ENCODE results near the gene TMEM53.

The TMEM53 gene

DNA sequence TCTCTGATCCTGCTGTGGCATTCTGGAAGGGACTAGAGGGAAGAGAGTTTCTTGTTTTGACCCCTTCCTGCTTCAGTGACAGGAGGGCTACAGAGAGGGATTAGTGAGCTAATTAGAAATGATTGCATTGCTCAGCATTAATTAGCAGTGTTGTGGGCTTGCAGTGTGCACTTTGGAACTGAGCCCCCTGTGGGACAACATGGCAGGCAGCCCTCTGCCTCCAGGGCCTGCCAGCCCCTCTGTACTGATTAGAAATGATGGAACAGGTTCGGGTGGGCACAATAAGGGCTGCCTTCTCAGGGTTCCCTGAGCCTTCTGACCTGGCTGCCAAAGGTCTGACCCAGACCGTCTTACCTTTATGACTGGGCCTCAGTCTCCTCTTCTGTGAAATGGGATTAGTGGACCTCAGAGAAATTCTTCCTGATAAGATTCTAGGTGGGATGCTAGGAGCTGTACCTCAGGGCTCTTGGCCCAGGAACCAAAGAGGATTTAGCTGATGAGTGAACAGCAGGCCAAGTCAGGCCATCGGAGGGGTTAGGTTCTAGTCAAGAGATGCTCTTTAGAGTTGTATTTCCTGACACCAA lies 39.6 kb downstream of the TMEM53 start (continued):
- TF ChIP-seq ZNF239 (tag by site-specific recombination; IDR thresholded peaks at IDR 0.05) = no peak
- no peak for TF ChIP-seq WT1 (tag by site-specific recombination; IDR thresholded peaks at IDR 0.05)
- no peak for TF ChIP-seq ZFHX2 (tag by site-specific recombination; conservative IDR thresholded peaks at IDR 0.05)
- TF ChIP-seq, protein P1, sequence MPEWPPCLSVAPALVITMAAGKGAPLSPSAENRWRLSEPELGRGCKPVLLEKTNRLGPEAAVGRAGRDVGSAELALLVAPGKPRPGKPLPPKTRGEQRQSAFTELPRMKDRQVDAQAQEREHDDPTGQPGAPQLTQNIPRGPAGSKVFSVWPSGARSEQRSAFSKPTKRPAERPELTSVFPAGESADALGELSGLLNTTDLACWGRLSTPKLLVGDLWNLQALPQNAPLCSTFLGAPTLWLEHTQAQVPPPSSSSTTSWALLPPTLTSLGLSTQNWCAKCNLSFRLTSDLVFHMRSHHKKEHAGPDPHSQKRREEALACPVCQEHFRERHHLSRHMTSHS (tag by site-specific recombination; IDR thresholded peaks at IDR 0.05) = no peak

DNA sequence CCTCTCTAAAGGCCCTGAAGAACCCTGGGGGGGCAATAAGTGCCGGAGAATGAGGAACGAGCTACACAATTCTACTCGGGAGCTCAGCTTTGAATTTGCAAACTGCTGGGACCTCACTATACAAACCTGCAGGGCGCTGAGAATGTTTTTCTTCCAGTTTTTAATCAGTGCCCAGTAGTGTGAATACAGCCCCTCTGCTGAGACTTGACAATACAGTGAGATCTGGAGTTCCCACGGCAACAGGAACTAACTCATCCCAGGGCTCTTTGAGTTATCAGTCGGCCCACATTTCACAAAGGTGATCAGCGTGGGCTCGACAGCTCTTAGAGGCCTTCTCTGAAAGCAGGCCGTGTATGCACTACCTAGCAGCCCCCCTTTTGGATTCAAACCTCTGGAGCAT lies 41.7 kb downstream of the TMEM53 start:
- Histone ChIP-seq H3K9me3 (ENCODE audit: control insufficient read depth, insufficient read depth, low read depth, low read length) (no peaks in the 10 kb centered on the region), H3K4me3 (ENCODE audit: low read depth, low read length) (peak overlapping the region; percentile 69), H3K27ac (ENCODE audit: extremely low read depth, low read depth, low read length) (peak overlapping the region; percentile 100; the same call in 1 of the 2 replicates), H3K4me1 (ENCODE audit: control insufficient read depth, insufficient read depth, low read length) (no peaks in the 10 kb centered on the region), H3K36me3 (ENCODE audit: control insufficient read depth in 2 of 2, insufficient read depth in 1 of 2, low read length in 2 of 2) (peaks cover 0 to 49% of the 10 kb centered on the region in 2 experiments; a peak in 1 of 3 replicates)
- TF ChIP-seq KLF10 (tag by site-specific recombination; IDR thresholded peaks at IDR 0.05) = 0 out of 2 replicates have a peak, but pooled peaks have one; percentile 2
- TF ChIP-seq ZNF335 (tag by site-specific recombination; conservative IDR thresholded peaks at IDR 0.05) = no peak; the same call in 1 of the 2 replicates
- TF ChIP-seq ZNF610 (tag by site-specific recombination; IDR thresholded peaks at IDR 0.05; ENCODE audit: borderline replicate concordance) = 0 out of 2 replicates have a peak, but pooled peaks have one; percentile 3
- CTCF ChIA-PET = interaction anchor here (1.0 to 7.3 kb wide), 5 partner anchors 19 to 38 kb away, joined by 3 to 47 read pairs (median 6); no protein-coding TSS in a partner anchor
- POLR2A ChIA-PET = interaction anchor here (1.2 to 4.0 kb wide), 14 partner anchors 8 to 228 kb away, joined by 3 to 27 read pairs (median 8); partner anchors contain the start of genes ARMH1, RNF220, RPS8 and TMEM53

DNA sequence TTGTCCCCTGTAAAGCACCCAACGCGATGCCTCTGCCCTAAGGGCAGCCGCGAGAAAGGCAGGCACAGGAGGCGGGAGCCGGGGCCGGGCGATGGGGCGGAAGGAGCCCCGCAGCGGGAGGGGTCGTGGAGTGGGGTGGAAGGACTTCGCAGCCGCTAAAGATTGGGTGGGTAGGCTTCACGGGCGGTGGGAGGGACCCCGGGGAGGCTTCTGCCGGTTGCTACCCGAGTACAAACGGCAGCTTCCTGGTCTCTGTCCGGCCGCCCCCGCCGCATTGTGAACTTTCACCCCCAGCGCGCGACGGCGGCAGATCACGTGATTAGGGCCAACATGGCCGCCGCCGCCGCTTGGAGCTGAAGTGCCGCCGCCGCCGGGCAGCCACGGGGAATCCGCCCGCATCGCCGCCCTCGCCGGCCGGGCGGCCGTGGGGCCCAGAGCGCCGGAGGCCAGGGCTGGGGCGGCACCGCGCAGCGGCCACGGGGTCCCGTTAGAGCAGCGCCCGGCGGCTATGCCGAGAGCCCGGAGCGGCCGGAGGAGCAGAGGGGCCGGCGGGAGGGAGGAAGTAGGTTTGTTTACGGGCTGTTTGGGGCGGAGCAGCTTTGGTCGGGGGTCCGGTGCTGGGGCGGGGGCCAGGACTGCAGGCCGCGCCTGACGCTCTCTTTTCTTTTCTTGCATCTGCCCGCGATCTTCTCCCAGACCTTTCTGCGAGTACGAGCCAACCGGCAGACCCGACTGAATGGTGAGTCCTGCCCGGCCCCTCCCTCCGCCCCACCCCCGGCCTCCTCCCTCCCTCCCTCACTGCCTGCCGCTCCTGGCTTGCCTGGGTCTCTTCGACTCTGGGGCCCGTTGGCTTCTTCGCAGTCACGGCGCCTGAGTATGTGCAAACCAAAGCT lies 42.4 kb downstream of the TMEM53 start:
- H3K27ac ChIP-seq (ENCODE audit: extremely low read depth, low read depth, low read length) = peak overlapping the region; percentile 100
- CTCF ChIA-PET = interaction anchor here (0.9 to 7.3 kb wide), 6 partner anchors 16 to 414 kb away, joined by 3 to 47 read pairs (median 6); no protein-coding TSS in a partner anchor
- no peaks in the 10 kb centered on the region for H3K9me3 ChIP-seq (ENCODE audit: control insufficient read depth, insufficient read depth, low read depth, low read length)
- POLR2A ChIA-PET = interaction anchor here (0.6 to 4.0 kb wide), 16 partner anchors 8 to 250 kb away, joined by 3 to 27 read pairs (median 6); partner anchors contain the start of genes ARMH1, RNF220, RPS8 and TMEM53
- H3K4me1 ChIP-seq (ENCODE audit: control insufficient read depth, insufficient read depth, low read length) = no peaks in the 10 kb centered on the region
- H3K36me3 ChIP-seq (ENCODE audit: control insufficient read depth in 2 of 2, insufficient read depth in 1 of 2, low read length in 2 of 2) = peaks cover 0 to 42% of the 10 kb centered on the region in 2 experiments; a peak in 1 of 3 replicates
- peak overlapping the region; percentile 69 for H3K4me3 ChIP-seq (ENCODE audit: low read depth, low read length)
- TF ChIP-seq GLIS2 (tag by site-specific recombination; IDR thresholded peaks at IDR 0.05) (peak; percentile 92), ZNF138 (tag by site-specific recombination; IDR thresholded peaks at IDR 0.05; ENCODE audit: borderline replicate concordance) (no peak), KLF16 (tag by site-specific recombination; IDR thresholded peaks at IDR 0.05) (peak; percentile 61; the same call in 1 of the 2 replicates), HOXC10 (CRISPR knock-in tag; IDR thresholded peaks at IDR 0.05) (0 out of 2 replicates have a peak, but pooled peaks have one; percentile 33), ZNF530 (tag by site-specific recombination; IDR thresholded peaks at IDR 0.05; ENCODE audit: low read depth) (no peak), ZNF585B (tag by site-specific recombination; IDR thresholded peaks at IDR 0.05) (no peak), ZBTB21 (tag by site-specific recombination; IDR thresholded peaks at IDR 0.05) (peak; percentile 41; the same call in 1 of the 2 replicates), ZNF561 (tag by site-specific recombination; IDR thresholded peaks at IDR 0.05; ENCODE audit: borderline replicate concordance) (peak; percentile 86; the same call in 1 of the 2 replicates), GLI4 (tag by site-specific recombination; IDR thresholded peaks at IDR 0.05) (0 out of 2 replicates have a peak, but pooled peaks have one; percentile 40)
- TF ChIP-seq, protein P2, sequence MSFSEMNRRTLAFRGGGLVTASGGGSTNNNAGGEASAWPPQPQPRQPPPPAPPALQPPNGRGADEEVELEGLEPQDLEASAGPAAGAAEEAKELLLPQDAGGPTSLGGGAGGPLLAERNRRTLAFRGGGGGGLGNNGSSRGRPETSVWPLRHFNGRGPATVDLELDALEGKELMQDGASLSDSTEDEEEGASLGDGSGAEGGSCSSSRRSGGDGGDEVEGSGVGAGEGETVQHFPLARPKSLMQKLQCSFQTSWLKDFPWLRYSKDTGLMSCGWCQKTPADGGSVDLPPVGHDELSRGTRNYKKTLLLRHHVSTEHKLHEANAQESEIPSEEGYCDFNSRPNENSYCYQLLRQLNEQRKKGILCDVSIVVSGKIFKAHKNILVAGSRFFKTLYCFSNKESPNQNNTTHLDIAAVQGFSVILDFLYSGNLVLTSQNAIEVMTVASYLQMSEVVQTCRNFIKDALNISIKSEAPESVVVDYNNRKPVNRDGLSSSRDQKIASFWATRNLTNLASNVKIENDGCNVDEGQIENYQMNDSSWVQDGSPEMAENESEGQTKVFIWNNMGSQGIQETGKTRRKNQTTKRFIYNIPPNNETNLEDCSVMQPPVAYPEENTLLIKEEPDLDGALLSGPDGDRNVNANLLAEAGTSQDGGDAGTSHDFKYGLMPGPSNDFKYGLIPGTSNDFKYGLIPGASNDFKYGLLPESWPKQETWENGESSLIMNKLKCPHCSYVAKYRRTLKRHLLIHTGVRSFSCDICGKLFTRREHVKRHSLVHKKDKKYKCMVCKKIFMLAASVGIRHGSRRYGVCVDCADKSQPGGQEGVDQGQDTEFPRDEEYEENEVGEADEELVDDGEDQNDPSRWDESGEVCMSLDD (tag by site-specific recombination; IDR thresholded peaks at IDR 0.05) = peak; percentile 59; the same call in 1 of the 2 replicates
- TF ChIP-seq, protein P3, sequence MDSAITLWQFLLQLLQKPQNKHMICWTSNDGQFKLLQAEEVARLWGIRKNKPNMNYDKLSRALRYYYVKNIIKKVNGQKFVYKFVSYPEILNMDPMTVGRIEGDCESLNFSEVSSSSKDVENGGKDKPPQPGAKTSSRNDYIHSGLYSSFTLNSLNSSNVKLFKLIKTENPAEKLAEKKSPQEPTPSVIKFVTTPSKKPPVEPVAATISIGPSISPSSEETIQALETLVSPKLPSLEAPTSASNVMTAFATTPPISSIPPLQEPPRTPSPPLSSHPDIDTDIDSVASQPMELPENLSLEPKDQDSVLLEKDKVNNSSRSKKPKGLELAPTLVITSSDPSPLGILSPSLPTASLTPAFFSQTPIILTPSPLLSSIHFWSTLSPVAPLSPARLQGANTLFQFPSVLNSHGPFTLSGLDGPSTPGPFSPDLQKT (IDR thresholded peaks at IDR 0.05; ENCODE audit: borderline replicate concordance, low read depth, low read length) = no peak
- TF ChIP-seq, protein P4, sequence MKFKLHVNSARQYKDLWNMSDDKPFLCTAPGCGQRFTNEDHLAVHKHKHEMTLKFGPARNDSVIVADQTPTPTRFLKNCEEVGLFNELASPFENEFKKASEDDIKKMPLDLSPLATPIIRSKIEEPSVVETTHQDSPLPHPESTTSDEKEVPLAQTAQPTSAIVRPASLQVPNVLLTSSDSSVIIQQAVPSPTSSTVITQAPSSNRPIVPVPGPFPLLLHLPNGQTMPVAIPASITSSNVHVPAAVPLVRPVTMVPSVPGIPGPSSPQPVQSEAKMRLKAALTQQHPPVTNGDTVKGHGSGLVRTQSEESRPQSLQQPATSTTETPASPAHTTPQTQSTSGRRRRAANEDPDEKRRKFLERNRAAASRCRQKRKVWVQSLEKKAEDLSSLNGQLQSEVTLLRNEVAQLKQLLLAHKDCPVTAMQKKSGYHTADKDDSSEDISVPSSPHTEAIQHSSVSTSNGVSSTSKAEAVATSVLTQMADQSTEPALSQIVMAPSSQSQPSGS (tag by site-specific recombination; IDR thresholded peaks at IDR 0.05; ENCODE audit: low read depth) = no peak
- TF ChIP-seq, protein P5, sequence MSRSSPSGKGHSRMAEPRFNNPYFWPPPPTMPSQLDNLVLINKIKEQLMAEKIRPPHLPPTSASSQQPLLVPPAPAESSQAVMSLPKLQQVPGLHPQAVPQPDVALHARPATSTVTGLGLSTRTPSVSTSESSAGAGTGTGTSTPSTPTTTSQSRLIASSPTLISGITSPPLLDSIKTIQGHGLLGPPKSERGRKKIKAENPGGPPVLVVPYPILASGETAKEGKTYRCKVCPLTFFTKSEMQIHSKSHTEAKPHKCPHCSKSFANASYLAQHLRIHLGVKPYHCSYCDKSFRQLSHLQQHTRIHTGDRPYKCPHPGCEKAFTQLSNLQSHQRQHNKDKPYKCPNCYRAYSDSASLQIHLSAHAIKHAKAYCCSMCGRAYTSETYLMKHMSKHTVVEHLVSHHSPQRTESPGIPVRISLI (tag by site-specific recombination; IDR thresholded peaks at IDR 0.05) = no peak
- TF ChIP-seq, protein P6, sequence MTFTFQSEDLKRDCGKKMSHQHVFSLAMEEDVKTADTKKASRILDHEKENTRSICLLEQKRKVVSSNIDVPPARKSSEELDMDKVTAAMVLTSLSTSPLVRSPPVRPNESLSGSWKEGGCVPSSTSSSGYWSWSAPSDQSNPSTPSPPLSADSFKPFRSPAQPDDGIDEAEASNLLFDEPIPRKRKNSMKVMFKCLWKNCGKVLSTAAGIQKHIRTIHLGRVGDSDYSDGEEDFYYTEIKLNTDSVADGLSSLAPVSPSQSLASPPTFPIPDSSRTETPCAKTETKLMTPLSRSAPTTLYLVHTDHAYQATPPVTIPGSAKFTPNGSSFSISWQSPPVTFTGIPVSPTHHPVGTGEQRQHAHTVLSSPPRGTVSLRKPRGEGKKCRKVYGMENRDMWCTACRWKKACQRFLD (tag by site-specific recombination; IDR thresholded peaks at IDR 0.05) = no peak

Data from HEK293 (cell line).